Islet of Langerhans (tissue), 1 donor: ENCODE results near the gene MEI1.
"Not testable (repeated sequence)": the region's sequence is repeated elsewhere in the genome, so short reads cannot be mapped to it uniquely, and the experiment has no call there.

Experiments
- FAIRE-seq: peaks from one replicate; lab custom pipeline; 2011; peaks lifted over from hg19 to GRCh38; lab: Jason Lieb, UNC

MEI1 gene, protein sequence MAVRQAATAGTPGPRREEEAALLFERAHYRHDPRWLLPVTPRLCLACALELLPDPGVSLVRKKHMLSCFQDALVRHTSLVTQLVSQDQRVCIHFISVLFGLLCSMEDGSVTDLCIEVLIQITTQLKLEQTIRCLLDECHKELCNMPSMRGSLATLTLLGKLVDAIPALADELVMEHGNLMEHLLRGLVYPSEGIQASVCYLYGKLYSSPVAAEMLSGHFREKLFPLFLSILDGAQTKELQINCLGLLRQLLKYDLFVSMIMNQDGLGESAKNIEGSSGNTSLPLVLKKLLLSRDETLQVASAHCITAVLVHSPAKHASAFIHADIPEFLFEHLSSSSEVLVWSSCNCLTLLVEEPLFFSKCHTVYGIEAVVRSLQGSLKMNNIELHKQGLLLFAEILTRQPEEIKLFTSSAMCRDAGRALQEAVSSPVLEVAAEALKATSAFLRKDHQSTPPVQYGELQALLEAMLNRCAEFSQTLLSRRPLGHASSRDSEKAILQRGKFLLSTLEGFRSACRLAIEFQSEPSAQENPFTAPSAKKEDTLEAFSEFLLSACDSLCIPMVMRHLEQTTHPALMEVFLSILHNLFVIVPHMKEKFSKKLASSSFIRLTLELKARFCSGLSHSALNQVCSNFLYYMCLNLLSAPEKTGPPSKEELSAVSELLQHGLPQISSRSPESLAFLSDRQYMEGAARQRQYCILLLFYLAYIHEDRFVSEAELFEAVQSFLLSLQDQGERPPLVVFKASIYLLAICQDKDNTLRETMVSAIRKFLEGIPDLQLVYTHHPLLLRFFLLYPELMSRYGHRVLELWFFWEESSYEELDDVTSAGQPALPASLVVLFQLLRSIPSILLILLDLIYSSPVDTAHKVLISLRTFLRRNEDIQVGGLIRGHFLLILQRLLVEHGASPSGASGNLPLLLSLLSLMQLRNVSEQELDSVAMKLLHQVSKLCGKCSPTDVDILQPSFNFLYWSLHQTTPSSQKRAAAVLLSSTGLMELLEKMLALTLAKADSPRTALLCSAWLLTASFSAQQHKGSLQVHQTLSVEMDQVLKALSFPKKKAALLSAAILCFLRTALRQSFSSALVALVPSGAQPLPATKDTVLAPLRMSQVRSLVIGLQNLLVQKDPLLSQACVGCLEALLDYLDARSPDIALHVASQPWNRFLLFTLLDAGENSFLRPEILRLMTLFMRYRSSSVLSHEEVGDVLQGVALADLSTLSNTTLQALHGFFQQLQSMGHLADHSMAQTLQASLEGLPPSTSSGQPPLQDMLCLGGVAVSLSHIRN

DNA sequence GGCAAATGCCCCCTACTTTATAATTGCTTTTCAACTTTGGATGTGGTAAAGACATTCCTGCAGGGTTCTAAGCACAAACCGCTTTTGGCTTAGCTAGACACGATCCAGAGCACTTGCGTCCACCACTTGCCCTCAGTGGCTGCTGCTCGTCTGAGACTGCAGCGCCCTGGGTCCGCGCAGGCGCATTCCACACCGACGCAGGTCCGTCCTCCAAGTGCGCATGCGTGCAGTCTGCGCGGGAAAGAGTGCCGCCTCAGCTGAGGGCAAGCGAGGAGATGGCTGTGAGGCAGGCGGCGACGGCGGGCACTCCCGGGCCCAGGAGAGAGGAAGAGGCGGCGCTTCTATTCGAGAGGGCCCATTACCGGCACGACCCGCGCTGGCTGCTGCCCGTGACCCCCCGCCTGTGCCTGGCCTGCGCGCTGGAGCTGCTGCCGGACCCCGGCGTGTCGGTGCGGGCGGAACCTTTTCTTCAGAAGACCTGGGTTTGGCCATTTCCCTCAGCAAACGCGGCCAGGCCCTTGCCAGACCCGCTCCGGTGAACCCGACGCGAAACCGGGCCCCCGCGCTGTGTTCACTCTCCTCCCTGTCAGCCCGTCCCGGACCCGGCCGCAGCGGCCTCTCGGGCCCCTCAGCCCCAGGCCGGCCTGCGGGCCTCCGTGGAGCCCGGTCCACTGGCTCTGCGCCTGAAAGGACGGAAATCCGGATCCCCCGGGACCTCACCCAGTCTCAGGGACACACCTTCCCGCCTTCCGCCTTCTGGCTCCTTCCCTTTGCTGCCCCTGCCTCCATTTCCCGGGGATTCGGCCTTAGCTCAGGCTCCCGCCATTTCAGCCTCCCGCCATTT is at the start of gene MEI1:
Gene MEI1, plus strand, starts transcription at position 240 of the 844 bp plus-strand sequence. Its CDS starts 36 bp downstream, at position 276.
- no peak for FAIRE-seq

- no peak for FAIRE-seq
These were observed 49.1 kb upstream of the MEI1 start for GRCh38 chr22:41650229-41650628.

- no peak for FAIRE-seq
These were observed 48.5 kb upstream of the MEI1 start for GRCh38 chr22:41650821-41651220.

DNA sequence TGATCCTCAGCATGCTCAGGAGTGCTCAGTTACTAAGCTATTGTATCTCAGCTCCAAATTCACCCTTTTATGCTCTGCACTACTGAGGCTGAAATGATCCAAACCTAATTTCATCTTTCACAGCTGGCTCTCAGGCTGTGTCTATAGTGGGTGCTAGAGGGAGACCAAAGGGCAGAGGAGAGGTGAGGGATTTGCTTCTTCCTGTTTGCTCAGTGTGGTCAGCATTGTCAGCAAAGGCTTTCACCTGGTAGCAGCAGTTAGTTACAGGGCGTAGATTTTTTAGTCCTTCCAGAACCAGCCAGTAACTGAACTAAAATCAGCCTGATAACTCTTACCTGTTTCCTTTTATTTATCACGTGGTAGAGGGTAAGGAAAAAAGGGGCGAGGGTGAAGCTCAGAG is 45.0 kb upstream of the MEI1 start:
- peak; percentile 94 for FAIRE-seq

DNA sequence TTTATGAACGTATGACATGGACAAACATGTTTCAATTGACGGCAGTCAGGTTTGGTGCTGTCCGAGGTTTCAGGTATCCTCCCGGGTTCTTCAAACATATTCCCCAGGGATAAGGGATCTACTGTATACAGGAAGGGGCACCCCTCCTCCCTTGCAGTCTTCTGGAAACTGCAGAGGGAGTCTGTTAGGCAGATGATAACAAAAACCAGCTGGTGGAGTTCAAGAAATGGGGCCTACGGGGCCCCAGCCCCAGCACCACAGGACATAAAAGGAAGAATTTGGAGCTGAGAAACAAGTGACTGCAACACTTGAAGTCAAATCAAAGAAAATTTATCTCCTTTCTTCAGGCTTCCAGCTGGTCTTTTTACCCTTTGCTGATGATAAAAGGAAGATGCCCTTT is 42.7 kb upstream of the MEI1 start:
- no peak for FAIRE-seq

DNA sequence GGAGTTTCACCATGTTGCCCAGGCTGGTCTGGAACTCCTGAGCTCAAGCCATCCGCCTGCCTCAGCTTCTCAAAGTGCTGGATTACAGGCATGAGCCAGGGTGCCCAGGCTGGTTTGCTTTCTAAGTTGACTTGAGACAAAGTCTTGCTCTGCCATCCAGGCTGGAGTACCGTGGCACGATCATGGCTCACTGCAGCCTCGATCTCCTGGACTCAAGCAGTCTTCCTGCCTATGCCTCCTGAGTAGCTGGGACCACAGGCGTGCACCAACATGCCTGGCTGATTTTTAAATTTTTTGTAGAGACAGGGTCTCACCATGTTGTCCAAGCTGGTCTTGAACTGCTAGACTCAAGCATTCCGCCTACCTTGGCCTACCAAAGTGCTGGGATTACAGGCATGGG is 41.6 kb upstream of the MEI1 start:
- no peak for FAIRE-seq

DNA sequence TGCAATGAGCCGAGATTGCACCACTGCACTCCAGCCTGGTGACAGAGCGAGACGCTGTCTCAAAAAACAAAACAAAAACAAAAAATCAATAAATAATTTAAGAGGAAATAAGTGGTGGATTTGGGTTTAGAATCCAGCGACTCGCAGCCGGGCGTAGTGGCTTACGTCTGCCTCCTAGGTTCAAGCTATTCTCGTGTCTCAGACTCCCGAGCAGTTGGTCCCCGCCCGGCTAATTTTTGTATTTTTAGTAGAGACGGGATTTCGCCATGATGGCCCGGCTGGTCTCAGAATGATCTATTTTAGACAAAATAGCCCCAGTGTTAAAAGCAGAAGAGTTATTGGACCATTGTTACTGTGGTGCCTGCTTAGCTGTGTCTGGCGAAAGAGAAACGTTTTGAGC is 40.4 kb upstream of the MEI1 start:
- FAIRE-seq, result no peak

GRCh38 chr22:41659941-41660340 is 39.4 kb upstream of the MEI1 start:
- FAIRE-seq, result no peak

DNA sequence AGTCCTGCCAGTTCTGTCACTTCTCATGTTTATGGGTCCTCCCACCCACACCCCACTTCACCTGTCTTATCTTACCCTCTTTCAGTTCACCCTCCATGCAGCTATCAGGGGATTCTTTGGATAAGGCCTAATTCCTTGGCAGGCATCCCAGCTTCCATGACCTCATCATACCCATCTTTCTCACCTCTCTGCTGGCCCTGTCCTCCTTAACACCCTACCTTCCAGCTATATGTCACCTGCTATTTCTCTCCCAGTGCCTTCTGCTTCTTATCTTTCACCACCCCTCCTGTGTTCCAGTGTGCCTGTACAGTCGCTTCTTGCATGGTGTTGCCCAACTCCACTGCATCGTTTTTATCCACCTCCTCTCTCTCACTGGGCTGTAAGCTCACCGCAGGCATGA is 38.9 kb upstream of the MEI1 start:
- no peak for FAIRE-seq

DNA sequence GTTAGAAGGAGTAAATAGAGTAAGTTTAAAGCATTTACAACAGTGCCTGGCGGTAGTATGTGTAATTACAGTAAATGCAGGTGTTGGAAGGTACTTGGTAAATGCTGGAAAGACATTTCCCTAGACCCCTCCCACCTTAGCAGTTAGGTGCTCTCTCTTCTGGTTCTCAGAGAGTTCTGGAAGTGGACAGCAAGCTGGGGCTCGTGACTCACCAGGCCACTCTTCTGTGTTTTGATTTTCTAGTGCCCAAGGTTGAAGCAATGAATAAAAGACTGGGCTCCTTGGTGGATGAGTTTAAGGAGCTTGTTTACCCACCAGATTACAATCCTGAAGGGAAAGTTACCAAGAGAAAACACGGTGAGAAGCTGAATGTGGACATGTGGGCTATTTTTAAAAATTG is 38.2 kb upstream of the MEI1 start:
- no peak for FAIRE-seq

DNA sequence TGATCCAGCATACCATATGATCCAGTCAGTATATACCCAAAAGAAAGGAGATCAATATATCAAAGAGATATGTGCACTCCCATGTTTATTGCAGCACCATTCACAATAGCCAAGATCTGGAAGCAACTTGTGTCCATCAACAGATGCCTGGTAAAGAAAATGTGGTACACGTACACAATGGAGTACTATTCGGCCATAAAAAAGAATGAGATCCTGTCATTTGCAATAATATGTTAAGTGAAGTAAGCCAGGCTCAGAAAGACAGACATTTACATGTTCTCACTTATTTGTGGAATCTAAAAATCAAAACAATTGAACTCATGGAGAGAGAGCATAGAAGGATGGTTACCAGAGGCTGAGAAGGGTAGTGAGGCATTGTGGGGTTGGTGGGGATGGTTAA is 37.6 kb upstream of the MEI1 start:
- no peak for FAIRE-seq

- FAIRE-seq, result not testable (repeated sequence)
These were observed 35.7 kb upstream of the MEI1 start for GRCh38 chr22:41663594-41663993.

- FAIRE-seq, result no peak
These were observed 34.8 kb upstream of the MEI1 start for GRCh38 chr22:41664490-41664889.

- no peak for FAIRE-seq
These were observed 34.4 kb upstream of the MEI1 start for GRCh38 chr22:41664951-41665350.

GRCh38 chr22:41668971-41669911 is 30.1 kb upstream of the MEI1 start:
- FAIRE-seq, result no peak

- not testable (repeated sequence) for FAIRE-seq
These were observed 27.2 kb upstream of the MEI1 start for GRCh38 chr22:41672096-41672495.

DNA sequence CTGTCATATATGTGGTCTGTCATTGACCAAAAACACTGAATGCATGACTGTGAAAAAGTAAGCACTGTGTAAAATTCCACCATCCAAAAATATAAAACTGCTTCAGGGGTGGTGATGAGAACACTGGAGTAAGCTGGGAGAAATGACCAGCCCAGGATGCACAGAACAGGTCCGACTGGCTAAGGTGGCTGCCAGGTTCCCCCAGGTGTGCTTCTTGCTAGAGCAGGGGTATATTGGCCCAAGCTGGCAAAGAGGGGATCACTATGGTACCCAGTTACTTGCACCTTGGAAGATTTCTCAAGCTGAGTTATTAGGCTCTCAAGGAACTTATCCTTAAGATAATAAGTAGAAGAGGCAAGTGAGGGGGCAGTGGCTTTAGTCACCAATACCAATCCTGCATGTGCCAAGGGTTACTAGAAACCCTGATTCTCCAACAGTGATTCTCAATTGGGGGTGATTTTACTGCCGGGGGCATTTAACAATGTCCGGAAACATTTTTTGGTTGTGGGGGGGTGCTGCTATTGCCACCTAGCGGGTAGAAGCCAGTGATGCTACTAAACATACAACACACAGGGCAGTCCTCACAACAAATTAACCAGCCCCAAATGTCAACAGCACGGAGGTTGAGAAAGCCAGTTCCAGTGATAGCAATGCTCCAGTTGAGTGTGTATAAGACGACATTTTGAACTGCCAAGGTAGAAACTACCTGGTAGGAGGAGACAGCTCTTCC is 26.4 kb upstream of the MEI1 start:
- FAIRE-seq, result no peak

DNA sequence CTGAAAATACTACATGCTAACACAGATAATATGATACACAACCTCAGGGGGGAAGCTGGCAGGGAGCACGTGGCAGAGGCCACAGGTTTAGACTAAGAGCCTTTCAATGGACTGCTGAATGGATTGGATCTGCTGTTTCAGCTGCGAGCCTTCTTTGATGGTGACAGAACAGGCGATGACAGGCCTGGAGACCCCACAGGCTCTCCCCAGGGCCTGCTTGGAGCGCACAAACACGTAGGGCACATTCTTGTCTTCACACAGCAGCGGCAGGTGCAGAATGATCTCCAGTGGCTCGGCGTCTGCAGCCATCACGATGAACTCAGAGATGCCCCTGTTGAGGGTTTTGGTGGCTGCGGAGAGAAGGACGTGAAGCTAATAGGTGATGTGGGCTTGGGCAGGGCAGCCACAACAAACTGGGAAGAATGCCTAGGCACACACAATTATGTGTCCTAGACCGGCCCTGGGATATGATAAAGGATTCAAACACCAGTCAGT is 24.4 kb upstream of the MEI1 start:
- no peak for FAIRE-seq

DNA sequence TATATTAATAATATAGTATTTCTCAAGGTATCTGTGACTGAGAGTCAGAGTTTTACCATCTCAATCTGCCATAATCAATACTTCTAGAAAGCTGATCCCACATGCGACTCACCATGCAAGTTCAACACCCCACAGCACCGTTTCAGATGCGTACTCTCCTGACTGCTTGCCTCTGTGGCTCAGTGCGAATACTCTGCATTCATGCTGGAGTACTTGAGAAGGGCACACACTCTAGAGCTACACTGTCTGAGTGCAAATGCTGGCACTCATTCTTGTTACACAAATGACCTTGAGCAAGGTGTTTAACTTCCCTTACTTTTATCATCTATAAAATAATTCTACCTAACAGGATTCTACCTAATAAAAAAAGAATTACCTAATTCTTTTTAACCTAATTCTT is 23.2 kb upstream of the MEI1 start:
- FAIRE-seq, result no peak

GRCh38 chr22:41681616-41682015 is 17.7 kb upstream of the MEI1 start:
- FAIRE-seq, result no peak
